Skeletal muscle cell (primary cell): ENCODE measurements around the gene MTHFSD.
A peak's percentile ranks its signal among the peaks of the same experiment; 100 is the strongest.

Experiments used
- DNase-seq: peaks from one replicate; pipeline ENCODE4 v3.0.0-alpha.2; 2010; ENCODE audit warnings: low read depth
- H3K4me3 ChIP-seq: 2 replicates; pipeline ENCODE4 v1.5.1; 2011; ENCODE audit warnings: low read depth, mild to moderate bottlenecking, control low read depth, low read length, moderate library complexity

MTHFSD gene

DNA sequence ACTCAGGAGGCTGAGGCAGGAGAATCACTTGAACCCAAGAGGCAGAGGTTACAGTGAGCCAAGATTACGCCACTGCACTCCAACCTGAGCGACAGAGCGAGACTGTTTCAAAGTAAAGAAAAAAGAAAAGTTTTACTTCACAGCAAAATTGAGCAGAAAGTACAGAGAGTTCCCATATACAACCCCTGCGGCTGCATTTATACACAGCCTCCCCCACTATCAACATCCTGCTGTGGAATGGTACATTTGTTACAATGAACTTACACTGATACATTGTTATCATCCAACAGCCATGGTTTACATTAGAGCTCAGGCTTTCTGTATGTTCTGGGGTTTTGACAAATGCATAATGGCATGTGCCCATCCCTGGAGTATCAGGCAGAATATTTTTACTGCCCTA, 2.6 kb upstream of the MTHFSD start:
- no peak for DNase-seq
- H3K4me3 ChIP-seq, result no peak overlapping the region

DNA sequence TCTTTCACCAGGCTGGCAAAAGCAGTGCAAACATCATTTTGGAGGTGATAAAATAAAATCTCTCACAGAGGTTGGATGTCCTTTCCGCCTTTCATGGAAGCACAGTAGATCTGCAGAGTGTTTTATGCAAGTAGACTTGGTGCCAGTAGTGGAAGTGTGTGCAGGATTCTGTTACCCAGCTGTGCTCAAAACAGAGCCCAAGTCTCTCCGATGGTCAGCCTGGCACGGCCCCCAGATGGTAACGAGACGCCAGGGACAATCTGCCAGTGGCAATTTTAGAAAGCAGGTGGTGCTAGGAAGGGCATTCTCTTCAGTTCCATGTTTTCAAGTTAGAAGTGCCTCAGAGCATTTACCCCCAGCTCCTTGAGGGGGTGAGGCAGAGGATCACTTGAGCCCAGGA, 1.5 kb upstream of the MTHFSD start:
- no peak overlapping the region for H3K4me3 ChIP-seq
- DNase-seq, result no peak

DNA sequence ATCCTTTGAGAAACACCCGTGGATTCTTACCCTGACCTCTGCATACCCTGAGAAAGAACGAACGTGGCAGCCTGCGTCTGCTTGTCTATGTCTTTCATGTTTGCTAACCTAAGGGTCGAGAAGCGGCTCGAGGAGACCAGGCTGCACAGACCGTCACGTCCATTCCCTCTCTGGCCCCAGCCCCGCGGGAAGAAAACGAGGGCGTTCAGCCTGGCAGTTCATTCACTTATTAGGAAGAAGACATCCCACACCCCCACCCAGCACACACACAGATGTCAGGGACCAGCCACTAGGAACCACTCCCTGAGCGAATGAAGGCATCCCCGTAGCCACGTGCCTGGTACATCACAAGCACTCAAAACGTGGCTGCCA, 655 bp upstream of the MTHFSD start:
- DNase-seq, result no peak
- H3K4me3 ChIP-seq, result peak overlapping the region; percentile 91

DNA sequence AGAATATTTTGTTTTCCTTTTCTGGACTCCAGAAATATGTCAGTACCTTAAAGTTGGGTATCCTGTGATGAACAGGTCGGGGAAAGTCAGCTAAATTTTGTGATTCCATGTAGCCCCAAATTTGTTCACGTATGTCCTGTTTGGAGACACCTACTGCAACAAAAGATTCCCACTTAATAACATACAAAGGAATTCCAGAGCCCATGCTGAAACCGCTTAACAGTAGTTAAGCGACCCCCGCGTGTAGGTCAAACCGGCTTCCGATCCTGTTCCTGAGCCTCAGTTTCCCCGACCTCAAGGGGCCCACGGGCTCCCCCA, 477 bp downstream of the MTHFSD start:
- H3K4me3 ChIP-seq, result peak overlapping the region; percentile 91
- DNase-seq, result no peak

DNA sequence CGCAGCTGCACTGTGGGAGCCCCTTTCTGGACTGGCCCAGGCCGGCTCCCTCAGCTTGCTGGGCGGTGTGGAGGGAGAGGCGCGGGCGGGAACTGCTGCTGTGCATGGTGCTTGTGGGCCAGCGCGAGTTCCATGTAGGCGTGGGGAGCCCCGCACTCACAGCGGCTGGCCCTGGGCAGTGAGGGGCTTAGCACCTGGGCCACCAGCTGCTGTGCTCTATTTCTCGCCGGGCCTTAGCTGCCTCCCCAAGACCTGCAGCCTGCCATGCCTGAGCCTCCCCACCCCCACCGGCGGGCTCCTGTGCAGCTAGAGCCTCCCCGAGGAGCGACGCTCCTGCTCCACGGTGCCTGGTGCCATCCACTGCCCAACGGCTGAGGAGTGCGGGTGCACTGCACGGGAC, 1.7 kb downstream of the MTHFSD start:
- no peak for DNase-seq
- H3K4me3 ChIP-seq, result no peak overlapping the region

DNA sequence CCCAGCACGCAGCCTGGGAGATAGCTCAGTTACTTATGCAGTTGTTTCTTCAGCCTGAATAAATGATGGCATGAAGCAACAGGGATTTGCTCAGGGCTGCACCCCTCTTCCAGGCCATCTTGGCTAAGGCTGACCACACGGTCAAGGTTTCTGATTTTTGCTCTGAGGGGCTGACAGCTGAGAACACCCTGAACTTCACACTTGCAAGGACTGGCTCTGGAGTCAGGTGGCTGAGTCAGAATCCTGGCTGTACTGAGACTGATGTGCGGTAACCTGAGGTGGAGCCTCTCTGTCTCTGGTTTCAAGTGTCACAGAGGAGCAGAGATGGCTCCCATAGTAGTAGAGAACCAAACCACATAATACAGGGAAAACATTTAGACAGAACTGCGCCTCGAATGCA, 4.8 kb downstream of the MTHFSD start:
- no peak for DNase-seq
- no peak overlapping the region for H3K4me3 ChIP-seq

DNA sequence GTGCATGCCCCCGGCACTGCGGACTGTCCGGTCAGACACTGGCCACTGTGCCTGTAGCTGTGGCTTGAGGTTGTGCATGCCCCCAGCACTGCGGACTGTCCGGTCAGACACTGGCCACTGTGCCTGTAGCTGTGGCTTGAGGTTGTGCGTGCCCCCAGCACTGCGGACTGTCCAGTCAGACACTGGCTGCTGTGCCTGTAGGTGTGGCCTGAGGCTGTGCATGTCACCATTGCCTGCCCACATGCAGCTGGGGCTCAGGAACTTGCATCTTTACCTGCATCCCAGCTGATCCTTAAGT, 5.2 kb downstream of the MTHFSD start:
- no peak for DNase-seq
- H3K4me3 ChIP-seq, result no peak overlapping the region

DNA sequence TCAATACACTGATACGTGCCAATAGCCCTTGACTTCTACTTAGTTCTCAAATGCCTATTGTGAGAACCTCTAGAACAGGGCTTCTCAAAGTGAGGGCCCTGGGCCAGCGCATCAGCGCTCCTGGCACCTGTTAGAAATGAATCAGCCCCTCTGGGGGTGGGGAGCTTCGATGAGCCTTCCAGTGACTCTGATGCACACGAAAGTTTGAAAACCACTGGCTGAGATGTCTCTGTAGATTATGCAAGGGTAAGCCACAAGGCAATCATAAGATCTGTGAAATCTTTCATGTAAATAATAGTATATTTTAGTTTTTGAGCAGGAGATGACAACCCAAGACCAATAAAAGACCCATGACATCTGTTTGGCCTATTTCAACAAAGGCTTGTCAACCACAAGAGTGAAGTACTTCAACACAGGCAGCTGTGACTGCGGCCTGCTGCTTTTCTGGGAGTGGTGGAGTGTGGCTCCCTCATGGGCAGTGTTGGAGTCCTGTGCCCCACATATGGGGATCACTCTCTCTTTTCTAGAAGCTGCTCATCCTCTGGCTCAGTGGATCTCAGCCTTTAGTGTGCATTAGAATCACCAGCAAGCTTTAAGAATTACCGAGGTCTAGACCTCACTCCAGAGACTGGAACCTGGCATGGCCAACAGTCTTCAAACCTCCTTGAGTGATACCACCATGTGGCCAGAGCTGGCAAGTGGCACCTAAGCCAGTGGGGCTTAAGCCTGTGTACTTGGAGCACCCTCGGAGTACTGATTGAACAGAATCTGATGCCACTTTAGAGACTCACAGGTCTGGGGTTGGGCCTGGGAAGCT, 5.8 kb downstream of the MTHFSD start:
- H3K4me3 ChIP-seq, result no peak overlapping the region
- no peak for DNase-seq

DNA sequence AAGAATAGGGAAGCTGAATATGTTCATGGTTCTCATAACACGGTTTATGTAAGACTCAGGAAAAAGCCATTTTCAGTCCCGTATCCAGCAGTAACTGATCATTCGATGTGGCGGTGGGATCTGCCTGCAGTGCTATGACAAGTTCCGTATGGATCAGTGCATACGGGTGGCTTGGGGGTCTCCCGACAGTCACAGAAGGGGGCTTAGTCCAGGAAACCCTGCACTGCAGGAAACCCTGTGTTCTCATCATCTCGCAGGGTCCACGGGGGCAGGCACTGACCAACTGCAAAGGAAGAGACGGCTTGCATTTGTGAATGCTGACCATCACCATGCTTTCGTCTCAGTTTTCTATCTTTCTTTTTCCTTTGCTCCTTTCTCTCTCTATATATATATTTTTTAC, 7.7 kb downstream of the MTHFSD start:
- no peak for DNase-seq
- no peak overlapping the region for H3K4me3 ChIP-seq

DNA sequence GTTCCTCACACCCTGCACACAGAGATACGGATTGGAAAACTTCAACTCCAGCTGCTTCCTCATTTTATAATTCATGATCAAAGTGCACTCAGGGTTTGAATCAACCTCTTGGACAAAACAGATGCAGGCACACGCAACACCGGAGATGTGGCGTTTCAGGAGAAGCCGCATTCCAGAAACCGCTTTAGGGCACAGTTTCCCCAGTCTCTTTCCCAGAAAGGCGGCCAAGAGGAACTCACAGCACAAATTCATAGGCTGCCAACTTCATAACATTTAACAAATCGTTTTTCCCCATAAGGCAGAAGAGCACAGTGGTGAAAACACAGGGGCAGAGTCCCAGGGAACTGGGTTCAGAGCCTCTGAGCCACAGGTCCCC, 8.4 kb downstream of the MTHFSD start:
- H3K4me3 ChIP-seq, result no peak overlapping the region
- no peak for DNase-seq

DNA sequence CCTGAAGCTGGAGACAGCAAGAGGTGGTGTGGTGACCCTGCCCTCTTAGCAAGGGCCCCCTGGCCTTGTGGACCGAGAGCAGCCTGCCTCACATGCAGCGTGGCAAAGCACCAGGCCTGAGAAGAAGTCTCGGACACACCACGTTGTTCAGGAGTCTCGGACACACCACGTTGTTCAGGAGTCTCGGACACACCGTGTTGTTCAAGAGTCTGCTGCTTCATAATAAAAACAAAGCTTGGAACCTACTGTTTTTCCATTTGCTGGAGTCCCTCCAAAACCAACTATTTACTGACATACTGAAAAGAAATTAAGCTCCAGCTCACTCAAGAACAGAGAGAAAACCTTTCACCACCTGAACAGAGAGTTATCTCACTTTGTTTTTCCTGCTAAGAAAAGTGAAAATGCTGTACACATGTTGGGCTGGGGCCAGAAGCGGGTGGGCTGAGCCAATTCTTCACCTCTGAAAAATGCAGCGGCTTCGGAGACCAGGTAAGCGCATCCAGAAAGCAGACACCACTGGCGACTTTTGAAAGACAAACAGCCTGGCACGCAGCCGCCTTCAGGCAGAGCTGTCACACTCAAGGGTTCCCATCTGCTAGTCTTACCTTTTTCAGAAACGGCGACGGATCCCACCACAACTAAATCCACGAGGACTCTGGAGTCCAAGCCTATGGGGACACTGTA, 8.9 kb downstream of the MTHFSD start:
- DNase-seq, result no peak
- no peak overlapping the region for H3K4me3 ChIP-seq

DNA sequence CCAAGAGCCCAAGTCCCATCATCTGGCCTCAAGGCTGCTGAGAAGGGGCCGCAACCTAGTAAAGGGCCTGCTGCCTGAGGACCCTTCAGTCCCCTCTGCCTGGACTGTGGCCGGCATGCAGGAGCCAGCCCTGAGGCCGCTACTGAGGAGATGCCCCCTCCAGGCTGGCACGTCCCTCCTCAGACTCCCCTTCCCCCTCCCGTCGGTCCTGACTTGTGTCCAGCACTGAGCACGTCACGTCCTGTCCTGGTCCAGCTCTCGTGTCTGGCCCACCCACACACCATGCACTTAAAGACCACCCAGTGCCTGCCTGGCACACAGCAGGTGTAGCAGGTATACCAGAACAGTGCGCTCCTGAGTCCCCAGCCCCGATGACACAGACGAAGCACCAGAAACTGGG, 9.6 kb downstream of the MTHFSD start:
- DNase-seq, result no peak
- no peak overlapping the region for H3K4me3 ChIP-seq

DNA sequence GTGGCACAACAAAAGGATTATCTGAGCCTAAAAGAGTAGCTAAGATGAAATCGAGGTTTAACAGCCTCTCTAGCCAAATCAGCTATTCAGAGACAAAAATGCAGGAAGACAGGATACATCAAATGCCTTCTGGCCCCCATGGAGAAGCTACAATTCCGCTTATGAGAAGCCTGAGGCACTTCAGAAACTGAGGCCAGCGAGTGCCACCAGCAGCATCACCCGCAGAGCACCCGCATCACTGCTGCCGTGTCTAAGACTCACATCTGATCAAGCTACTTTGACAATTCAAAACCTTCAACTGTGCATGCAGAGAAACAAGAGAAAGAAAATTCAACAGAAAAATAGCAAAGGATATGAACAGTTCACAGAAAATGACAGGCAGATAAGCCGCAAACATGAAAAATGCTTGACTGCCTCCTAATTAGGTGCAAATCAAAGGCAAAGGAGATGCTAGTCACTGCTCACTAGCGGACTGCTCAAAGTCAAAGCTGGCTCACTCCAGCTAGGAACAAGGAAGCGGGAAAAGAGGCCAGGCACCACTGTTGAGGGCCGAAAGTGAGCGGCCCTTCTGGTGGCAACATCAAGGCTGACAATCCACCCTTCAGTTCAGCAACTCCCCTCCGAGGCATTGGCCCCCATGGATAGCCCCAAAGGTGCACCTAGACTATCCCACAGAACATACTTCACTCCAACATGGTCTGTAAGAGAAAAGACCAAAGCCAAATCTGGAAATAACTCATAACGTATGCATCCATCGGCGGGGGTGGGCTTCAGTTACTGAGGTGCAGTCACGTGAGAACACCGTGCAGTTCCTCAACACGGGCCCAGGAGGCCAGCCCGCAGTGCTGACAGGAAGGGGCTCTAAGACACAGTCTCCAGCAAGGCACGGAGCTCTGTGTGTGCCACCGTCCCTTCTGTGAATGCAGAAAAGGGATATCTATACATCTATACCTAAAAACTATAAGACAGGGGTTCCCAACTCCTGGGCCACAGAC, 12.0 kb downstream of the MTHFSD start:
- no peak for DNase-seq

DNA sequence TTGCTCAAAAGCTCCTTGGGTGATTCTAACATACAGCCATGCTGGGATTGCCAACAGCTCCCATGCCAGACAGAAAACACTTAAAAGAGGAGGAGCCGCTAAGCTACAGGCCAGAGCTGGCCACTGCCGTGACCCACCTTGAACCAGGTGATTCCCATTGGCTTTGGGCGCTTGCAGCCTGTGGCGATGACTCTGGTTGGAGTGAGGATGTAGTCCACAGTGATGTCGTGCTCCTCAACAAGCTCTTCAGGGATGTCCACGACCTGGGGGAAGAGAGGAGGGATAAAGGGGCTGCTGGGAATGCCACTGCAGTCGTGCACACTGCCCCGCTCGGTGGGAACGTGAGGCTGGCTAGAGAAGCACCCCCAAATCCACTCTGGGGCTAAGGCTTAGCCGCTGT, 13.5 kb downstream of the MTHFSD start:
- DNase-seq, result no peak
- H3K4me3 ChIP-seq, result no peak overlapping the region

More for the DNA sequence above, 12.0 kb downstream of the MTHFSD start:
- H3K4me3 ChIP-seq, result no peak overlapping the region

DNA sequence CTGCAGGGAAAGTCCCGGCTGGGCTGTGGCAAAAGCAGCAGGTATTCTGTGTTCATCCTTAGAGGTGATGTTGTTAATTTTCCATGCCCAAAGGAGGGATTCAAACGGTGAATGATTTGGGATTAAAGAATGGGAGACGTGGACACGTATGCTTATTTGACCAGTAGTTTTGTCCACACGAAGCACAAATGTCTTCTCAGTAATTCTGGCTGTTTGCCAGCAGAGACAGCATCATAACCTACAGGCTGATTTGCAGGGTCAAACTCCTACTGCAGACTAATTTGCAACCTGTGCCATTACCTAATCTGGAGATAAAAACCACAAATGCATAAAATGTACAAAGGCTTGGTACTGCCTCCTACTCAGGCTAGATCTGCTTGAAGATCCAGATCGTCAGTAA, 14.1 kb downstream of the MTHFSD start:
- H3K4me3 ChIP-seq, result no peak overlapping the region
- no peak for DNase-seq

DNA sequence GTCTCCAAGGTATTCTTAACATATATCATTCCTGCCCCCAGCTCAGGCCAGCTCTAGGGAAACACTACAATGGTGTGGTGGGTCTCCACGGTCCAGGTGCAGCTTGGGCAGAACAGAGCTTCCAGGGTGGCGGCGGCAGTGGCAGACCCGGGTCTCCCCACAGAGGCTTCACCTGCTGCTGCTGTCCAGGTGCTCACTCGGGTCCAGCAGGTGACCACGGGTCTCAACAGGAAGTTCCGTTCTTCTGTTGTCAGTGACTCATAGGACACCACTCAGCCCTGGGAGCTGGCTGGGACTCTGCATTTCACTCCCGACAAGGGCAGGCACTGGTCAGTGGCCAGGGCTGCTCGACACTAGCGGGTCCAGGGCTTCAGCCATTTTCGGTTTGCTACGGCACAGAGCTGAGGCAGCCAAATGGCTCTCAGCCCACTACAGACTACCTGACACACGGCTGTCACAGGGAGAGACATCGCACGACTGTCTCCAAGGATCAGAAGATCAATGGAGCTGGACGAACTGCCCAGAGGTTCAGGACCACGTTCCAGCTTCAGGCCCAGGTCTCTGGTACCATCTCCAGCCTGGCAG, 16.7 kb downstream of the MTHFSD start:
- H3K4me3 ChIP-seq, result no peak overlapping the region
- DNase-seq, result no peak

DNA sequence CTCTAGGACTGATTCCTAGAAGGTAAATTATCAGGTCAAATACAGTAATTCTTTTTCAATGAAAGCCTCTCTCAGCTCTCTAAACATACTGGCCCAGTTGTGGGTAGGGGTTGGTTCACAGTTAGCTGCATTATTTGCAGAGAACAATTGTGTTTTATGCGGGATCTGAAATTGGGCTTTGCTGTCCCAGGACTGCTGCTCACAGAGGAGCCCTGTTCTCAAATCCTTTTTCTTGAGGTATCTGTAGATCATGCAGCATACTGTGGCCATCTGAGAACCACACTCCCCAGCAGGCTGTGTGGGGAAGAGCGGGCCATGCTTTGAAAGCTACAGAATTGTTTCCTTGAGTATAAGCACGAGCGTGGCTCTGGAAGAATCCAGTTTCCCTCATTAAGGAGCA, 17.5 kb downstream of the MTHFSD start:
- DNase-seq, result no peak
- H3K4me3 ChIP-seq, result no peak overlapping the region

DNA sequence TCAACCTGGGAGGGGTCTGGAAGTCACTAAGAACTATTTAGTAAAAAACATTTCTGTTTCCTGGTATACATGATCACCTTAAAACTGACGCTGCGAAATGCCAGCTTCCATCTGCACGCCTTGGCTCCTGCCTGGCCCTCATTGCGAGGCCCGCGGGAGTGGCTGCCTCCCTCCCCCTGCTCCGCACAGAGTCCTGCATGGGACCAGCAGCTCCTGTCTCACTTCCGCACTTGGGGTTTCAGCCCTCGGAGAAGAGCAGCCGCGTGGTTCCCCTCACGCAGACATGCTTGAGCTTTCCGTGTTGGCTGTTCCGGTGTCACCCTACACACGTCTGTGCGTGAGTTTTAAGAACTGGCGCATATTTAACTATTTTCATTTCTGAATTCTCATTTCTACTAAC, 18.4 kb downstream of the MTHFSD start:
- no peak overlapping the region for H3K4me3 ChIP-seq
- DNase-seq, result no peak

DNA sequence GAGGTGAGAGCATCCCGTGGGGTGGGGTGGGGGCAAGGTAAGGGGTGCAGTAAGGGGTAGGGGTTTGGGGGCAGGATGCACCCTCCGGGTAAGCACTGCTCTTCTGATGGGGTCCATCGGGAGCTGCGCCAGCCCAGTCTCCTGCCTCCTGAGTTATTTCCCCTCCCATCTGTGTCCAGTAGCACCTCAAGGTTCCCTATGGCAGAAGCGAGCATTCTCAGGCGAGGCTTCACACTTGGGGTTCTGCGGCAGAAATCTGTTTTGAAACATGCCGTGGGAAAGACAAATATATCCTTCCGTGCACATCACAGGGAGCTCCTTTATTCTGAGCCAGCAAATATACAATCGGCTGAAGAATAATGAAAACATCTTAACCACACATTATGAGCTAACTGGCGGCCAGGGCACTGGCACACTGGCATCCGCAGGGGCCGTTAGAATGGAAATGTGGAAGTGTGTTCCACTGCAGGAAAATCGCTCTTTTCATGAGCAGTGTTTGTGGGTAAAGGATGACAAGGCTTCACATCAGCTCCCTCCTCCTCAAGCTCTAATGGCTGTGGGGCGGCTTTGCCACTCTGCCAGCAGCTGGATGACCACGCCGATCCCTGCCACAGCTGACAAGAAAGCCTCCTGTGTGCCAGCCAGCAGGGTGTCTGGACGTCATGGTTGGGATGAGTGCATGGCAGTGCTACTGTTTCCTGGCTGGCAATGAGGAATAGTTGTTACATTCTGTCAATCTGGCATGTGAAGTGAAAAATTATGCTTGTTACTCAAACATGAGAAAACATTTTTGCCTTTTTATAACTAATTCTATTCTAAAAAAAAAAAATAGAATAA, 20.0 kb downstream of the MTHFSD start:
- no peak for DNase-seq
- no peak overlapping the region for H3K4me3 ChIP-seq
